Endodermal cell (in vitro differentiated cells): Measurements from ENCODE around the gene EDEM1. TPM values are rescaled to one million over a fixed set of nuclear protein-coding genes. Genes with fewer than 3 reads are reported as not detected.

Experiments
- DNase-seq: peaks from one replicate; pipeline ENCODE4 v3.0.0-alpha.2; 2017
- H3K27ac ChIP-seq: 2 replicates; pipeline ENCODE4 v1.5.1; 2013; ENCODE audit warnings: mild to moderate bottlenecking, low read depth, low read length, moderate library complexity
- H3K27me3 ChIP-seq: 2 replicates; pipeline ENCODE4 v1.6.1; 2013; ENCODE audit warnings: mild to moderate bottlenecking, low read length, moderate library complexity; ENCODE audit not compliant: insufficient read depth, control insufficient read depth, poor library complexity, severe bottlenecking
- H3K36me3 ChIP-seq: 2 replicates; pipeline ENCODE4 v1.7.0; 2013; ENCODE audit warnings: mild to moderate bottlenecking, low read length, moderate library complexity; ENCODE audit not compliant: control insufficient read depth, insufficient read depth
- H3K4me1 ChIP-seq: one replicate; pipeline ENCODE4 v1.7.0; 2013; ENCODE audit warnings: low read length; ENCODE audit not compliant: control insufficient read depth, insufficient read depth
- H3K4me3 ChIP-seq: 2 replicates; pipeline ENCODE4 v1.5.1; 2013; ENCODE audit warnings: mild to moderate bottlenecking, low read length, moderate library complexity
- H3K9ac ChIP-seq: 2 replicates; pipeline ENCODE4 v1.6.1; 2013; ENCODE audit warnings: mild to moderate bottlenecking, low read length, moderate library complexity; ENCODE audit not compliant: poor library complexity, severe bottlenecking; ENCODE audit errors: extremely low read depth
- H3K9me3 ChIP-seq: 2 replicates; pipeline ENCODE4 v1.6.1; 2013; ENCODE audit warnings: mild to moderate bottlenecking, low read length, moderate library complexity; ENCODE audit not compliant: control insufficient read depth
- H3K27ac Mint-ChIP-seq: 2 replicates; pipeline ENCODE4 v1.8.0; 2020; ENCODE audit warnings: mixed read lengths
- H3K27me3 Mint-ChIP-seq: 2 replicates; pipeline ENCODE4 v1.8.0; 2021; ENCODE audit warnings: mild to moderate bottlenecking, mixed read lengths; ENCODE audit not compliant: insufficient read depth
- H3K36me3 Mint-ChIP-seq: 2 replicates; pipeline ENCODE4 v1.8.0; 2020; ENCODE audit warnings: low read depth, mixed read lengths
- H3K4me1 Mint-ChIP-seq: 2 replicates; pipeline ENCODE4 v1.8.0; 2020; ENCODE audit warnings: mixed read lengths
- H3K4me3 Mint-ChIP-seq: 2 replicates; pipeline ENCODE4 v1.8.0; 2020; ENCODE audit warnings: mild to moderate bottlenecking, moderate library complexity, mixed read lengths
- H3K9me3 Mint-ChIP-seq: 2 replicates; pipeline ENCODE4 v1.8.0; 2020; ENCODE audit warnings: mild to moderate bottlenecking, mixed read lengths
- WGBS, 2 experiments: methylation state at CpG; one replicate each; pipeline versions ENCODE4 v1.1.5 to v1.1.7; 2013; ENCODE audit warnings: missing lambda C conversion rate in 2 of 2, mixed read lengths in 1 of 2; ENCODE audit not compliant: insufficient coverage in 1 of 2, insufficient read length in 1 of 2; 5-methylcytosine and 5-hydroxymethylcytosine counted together
- microRNA-seq: library from miRNA; unstranded; fragments of <30 nt; microRNA quantifications from one replicate; pipeline ENCODE4 v1.2.0, GENCODE V29; 2020; ENCODE audit warnings: borderline microRNAs expressed
- total RNA-seq, 2 donors: library from RNA; stranded (reverse); fragmentation: NEBNext Ultra II Directional in 1 of 2; extraction: Animal tissue kit (Norgen Biotek cat#: 25700) in 1 of 2; gene quantifications; 2 replicates in 1 of 2; 3 replicates in 1 of 2; pipeline ENCODE4 v1.2.1, GENCODE V29; 2021
- TF ChIP-seq, protein P1 (sequence below): fragments of 200-600 bp; sonication (generic); conservative IDR thresholded peaks from 2 replicates; pipeline ENCODE4 v1.5.0; 2021; ENCODE audit warnings: antibody characterized with exemption, mild to moderate bottlenecking

EDEM1 gene
- total RNA-seq, 2 donors from 2014 or later, result 24.5 to 28.1 TPM

DNA sequence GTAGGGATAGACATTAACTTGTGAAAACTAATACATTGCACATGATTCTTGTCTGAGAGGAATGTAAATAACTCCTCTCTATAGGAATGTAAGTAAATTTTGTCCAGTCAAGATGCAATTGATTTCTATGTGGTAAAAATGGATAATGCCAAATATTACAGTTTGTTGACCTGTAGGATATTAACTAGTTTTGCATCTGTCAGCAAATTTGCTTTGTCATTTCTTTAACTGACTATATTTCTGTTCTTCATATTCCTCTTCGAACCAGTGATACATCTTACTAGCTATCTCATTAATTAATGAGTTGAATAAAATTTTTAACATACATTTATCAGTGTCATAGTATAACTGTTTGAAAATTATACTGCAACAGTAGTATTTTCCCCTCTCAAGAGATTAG lies 80.4 kb downstream of the EDEM1 start:
- Histone ChIP-seq H3K9me3 (no peaks in the 10 kb centered on the region), H3K4me1 (no peaks in the 10 kb centered on the region), H3K36me3 (no peaks in the 10 kb centered on the region), H3K4me3 (no peak overlapping the region), H3K9ac (no peak overlapping the region), H3K27me3 (no peaks in the 10 kb centered on the region), H3K27ac (no peak overlapping the region)
- H3K4me3 Mint-ChIP-seq, result no peak overlapping the region
- WGBS, 2 experiments, result no CpG with 5 or more reads among the region's 1 CpG
- no peaks in the 10 kb centered on the region for H3K9me3 Mint-ChIP-seq
- H3K4me1 Mint-ChIP-seq, result peaks cover 12% of the 10 kb centered on the region
- H3K27ac Mint-ChIP-seq, result no peak overlapping the region
- TF ChIP-seq, protein P1, sequence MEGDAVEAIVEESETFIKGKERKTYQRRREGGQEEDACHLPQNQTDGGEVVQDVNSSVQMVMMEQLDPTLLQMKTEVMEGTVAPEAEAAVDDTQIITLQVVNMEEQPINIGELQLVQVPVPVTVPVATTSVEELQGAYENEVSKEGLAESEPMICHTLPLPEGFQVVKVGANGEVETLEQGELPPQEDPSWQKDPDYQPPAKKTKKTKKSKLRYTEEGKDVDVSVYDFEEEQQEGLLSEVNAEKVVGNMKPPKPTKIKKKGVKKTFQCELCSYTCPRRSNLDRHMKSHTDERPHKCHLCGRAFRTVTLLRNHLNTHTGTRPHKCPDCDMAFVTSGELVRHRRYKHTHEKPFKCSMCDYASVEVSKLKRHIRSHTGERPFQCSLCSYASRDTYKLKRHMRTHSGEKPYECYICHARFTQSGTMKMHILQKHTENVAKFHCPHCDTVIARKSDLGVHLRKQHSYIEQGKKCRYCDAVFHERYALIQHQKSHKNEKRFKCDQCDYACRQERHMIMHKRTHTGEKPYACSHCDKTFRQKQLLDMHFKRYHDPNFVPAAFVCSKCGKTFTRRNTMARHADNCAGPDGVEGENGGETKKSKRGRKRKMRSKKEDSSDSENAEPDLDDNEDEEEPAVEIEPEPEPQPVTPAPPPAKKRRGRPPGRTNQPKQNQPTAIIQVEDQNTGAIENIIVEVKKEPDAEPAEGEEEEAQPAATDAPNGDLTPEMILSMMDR, result no peak
- no peaks in the 10 kb centered on the region for H3K36me3 Mint-ChIP-seq
- DNase-seq, result no peak
- no peaks in the 10 kb centered on the region for H3K27me3 Mint-ChIP-seq

Small RNAs within 50 kb of the gene (microRNA-seq; reads per million reads assigned to microRNA genes)
- not detected for gene MIR4790

Other genes with a start within 250 kb of the EDEM1 start
- gene BHLHE40, start 208.3 kb upstream of the EDEM1 start, total RNA-seq, result 1 to 10 TPM; 2.6 to 2.9 TPM
- 10 to 100 TPM; 31.2 to 37.3 TPM for gene ARL8B, start 65.4 kb upstream of the EDEM1 start, total RNA-seq